Cardiac muscle cell (in vitro differentiated cells and primary cell): ENCODE measurements around the gene PAK4. TPM values are rescaled to one million over a fixed set of nuclear protein-coding genes. Genes with fewer than 3 reads are reported as not detected.
"Not testable (repeated sequence)": the region's sequence is repeated elsewhere in the genome, so short reads cannot be mapped to it uniquely, and the experiment has no call there.

ENCODE experiments used
- DNase-seq, 2 donors: peaks; one replicate each; pipeline versions ENCODE4 v3.0.0 to v3.0.0-alpha.2; 2010 to 2017; ENCODE audit warnings: low read depth in 1 of 2, low spot score in 1 of 2
- H3K27ac ChIP-seq: fragments of 200-600 bp; sonication (generic); 2 replicates; pipeline ENCODE4 v1.5.1; 2016
- H3K27me3 ChIP-seq: fragments of 200-600 bp; sonication (generic); 2 replicates; pipeline ENCODE4 v1.6.0; 2016; ENCODE audit warnings: control low read depth
- H3K36me3 ChIP-seq: fragments of 200-600 bp; sonication (generic); 2 replicates; pipeline ENCODE4 v1.5.1; 2016; ENCODE audit warnings: control low read depth
- H3K4me1 ChIP-seq: fragments of 200-600 bp; sonication (generic); 2 replicates; pipeline ENCODE4 v1.8.1; 2017; ENCODE audit warnings: low read depth, mild to moderate bottlenecking, mixed run types
- H3K4me3 ChIP-seq: fragments of 200-600 bp; sonication (generic); 2 replicates; pipeline ENCODE4 v1.5.1; 2016; ENCODE audit warnings: mild to moderate bottlenecking
- H3K9me3 ChIP-seq: fragments of 200-600 bp; sonication (generic); 2 replicates; pipeline ENCODE4 v1.5.1; 2017; ENCODE audit warnings: low read depth, mild to moderate bottlenecking, control low read depth
- polyA plus RNA-seq: library from polyadenylated mRNA; unstranded; fragments of >200 nt; fragmentation: Nextera tagmentation; extraction: Ambion mirVana; gene quantifications from 2 replicates; pipeline ENCODE4 v1.2.1, GENCODE V29; 2016
- total RNA-seq: library from RNA; depleted of rRNA; stranded (reverse); fragments of >200 nt; gene quantifications from 2 replicates; pipeline ENCODE4 v1.2.3, GENCODE V29; 2016
- TF ChIP-seq, protein P1 (sequence below): IDR thresholded peaks from 2 replicates; pipeline ENCODE4 v1.5.1; 2012; ENCODE audit warnings: low read depth, mild to moderate bottlenecking, low read length

PAK4 gene
- total and polyA plus RNA-seq, 2 experiments from 2014 or later, result 32.5 to 57.9 TPM

DNA sequence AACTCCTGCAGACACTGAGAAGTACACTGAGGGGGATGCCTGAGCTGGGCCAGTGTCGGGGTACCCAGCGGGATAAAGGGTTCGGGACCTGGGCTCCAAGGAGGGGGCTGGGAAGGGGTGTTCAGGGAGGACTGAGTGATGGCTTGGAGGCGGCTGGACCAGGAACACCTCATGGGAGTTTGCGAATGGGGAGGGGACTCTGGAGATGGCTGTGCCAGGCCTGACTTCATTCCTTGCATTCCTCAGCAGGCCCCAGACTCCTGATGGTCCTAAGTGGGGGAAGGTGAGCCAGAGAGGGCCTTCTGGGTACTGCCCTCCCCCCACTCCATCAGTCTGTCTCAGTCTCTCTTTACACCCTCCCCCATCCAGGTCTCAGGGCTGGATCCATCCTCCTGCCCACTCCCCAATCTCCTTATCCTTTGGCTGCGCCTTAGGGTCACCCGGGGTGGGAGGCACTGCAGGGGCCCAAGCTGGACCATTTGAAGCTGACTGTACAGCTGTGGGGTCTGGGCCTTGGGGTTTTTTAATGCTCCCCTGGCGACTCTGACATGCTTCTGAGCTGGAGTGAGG, 13.8 kb downstream of the PAK4 start:
- no peaks in the 10 kb centered on the region for H3K9me3 ChIP-seq
- H3K4me1 ChIP-seq, result peaks cover 35% of the 10 kb centered on the region
- no peaks in the 10 kb centered on the region for H3K27me3 ChIP-seq
- H3K4me3 ChIP-seq, result no peak overlapping the region
- no peaks in the 10 kb centered on the region for H3K36me3 ChIP-seq
- peak; percentile 18 to 74 for DNase-seq
- TF ChIP-seq, protein P1, sequence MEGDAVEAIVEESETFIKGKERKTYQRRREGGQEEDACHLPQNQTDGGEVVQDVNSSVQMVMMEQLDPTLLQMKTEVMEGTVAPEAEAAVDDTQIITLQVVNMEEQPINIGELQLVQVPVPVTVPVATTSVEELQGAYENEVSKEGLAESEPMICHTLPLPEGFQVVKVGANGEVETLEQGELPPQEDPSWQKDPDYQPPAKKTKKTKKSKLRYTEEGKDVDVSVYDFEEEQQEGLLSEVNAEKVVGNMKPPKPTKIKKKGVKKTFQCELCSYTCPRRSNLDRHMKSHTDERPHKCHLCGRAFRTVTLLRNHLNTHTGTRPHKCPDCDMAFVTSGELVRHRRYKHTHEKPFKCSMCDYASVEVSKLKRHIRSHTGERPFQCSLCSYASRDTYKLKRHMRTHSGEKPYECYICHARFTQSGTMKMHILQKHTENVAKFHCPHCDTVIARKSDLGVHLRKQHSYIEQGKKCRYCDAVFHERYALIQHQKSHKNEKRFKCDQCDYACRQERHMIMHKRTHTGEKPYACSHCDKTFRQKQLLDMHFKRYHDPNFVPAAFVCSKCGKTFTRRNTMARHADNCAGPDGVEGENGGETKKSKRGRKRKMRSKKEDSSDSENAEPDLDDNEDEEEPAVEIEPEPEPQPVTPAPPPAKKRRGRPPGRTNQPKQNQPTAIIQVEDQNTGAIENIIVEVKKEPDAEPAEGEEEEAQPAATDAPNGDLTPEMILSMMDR, result no peak
- peak overlapping the region; percentile 86 for H3K27ac ChIP-seq

DNA sequence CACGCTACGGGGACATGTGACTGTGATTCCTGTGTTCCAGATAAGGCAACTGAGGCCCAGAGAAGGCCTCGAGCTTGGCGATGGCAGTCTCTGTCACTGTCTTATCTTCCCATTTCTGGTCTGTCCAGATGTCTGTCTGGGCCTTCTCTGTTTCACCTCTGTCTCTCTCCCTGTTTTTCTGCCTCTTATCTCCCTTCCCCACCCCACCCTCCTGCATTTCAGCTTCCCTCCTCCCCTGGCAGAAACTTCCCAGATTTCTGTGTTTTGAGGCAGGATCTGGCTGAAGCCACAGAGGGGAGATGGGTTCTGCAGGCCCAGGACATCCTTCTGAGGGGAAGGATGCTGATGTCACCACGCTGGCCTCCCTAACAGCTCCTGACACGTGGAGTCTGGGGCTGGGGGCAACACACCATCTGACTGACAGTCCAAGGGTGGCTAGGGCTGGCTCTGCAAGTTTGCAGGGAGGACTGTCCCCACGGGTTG, 14.4 kb downstream of the PAK4 start:
- peak overlapping the region; percentile 86 for H3K27ac ChIP-seq
- H3K27me3 ChIP-seq, result no peaks in the 10 kb centered on the region
- H3K4me1 ChIP-seq, result peaks cover 38% of the 10 kb centered on the region
- H3K9me3 ChIP-seq, result no peaks in the 10 kb centered on the region
- TF ChIP-seq, protein P1, result no peak
- no peaks in the 10 kb centered on the region for H3K36me3 ChIP-seq
- H3K4me3 ChIP-seq, result no peak overlapping the region
- DNase-seq, result no peak

DNA sequence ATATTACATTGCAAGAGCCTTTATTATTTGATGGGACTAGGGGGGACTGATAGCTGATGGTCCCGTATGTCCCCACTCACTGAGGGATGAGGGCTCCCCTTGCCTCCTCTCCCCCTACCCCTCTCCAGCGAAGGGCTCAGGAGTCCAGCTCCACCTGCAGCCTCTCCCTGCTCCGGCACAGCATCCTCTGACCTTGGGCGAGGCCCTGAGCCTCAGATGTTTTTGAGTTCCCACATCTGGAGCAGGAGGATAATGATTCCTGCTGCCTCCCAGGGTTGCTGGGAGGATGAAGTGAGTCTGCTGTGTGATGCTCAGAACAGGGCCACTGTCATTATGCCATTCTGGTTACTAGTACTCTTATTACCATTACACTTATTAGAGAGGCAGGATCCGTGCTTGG, 15.0 kb downstream of the PAK4 start:
- H3K36me3 ChIP-seq, result no peaks in the 10 kb centered on the region
- no peaks in the 10 kb centered on the region for H3K27me3 ChIP-seq
- H3K4me1 ChIP-seq, result peaks cover 36% of the 10 kb centered on the region
- H3K9me3 ChIP-seq, result no peaks in the 10 kb centered on the region
- DNase-seq, result no peak
- H3K27ac ChIP-seq, result peak overlapping the region; percentile 86
- H3K4me3 ChIP-seq, result no peak overlapping the region
- TF ChIP-seq, protein P1, result no peak

DNA sequence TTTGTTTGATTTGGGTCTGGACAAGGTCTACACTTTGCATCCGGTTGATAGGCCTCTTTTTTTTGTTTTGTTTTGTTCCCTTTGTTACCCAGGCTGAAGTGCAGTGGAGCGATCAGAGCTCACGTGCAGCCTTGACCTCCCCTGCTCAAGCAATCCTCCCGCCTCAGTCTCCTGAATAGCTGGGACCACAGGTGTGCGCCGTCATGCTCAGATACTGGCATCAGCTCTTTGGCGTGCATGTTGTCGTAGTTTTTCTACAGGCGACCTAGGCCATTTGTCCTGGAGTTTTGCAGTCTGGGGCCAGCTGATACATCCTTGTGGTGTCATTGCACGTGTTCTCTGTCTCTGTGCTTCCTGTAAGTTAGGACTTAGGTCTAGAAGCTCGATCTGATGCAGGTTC, 16.3 kb downstream of the PAK4 start:
- H3K4me1 ChIP-seq, result peaks cover 38% of the 10 kb centered on the region
- no peak overlapping the region for H3K4me3 ChIP-seq
- TF ChIP-seq, protein P1, result no peak
- no peaks in the 10 kb centered on the region for H3K27me3 ChIP-seq
- H3K36me3 ChIP-seq, result no peaks in the 10 kb centered on the region
- H3K9me3 ChIP-seq, result no peaks in the 10 kb centered on the region
- H3K27ac ChIP-seq, result no peak overlapping the region
- DNase-seq, result no peak

DNA sequence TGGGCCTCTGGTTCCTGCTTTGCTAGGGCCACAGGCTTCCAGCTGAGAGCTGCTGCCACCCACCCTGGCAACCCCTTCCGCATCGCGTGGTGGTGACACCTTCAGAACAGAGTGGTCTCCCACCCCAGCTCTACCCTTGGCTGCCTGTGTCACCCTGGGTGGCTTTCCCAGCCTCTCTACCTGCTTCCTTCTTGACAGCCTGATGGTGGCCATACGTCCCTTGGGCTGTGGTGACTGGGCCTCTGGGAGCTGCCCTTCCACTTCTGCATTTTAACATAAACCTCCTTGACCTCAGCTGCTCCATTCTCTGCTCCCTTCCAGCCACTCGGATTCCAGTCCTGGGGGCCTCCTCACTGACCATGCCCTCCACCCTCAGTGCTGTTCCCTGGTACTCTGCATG, 17.0 kb downstream of the PAK4 start:
- no peaks in the 10 kb centered on the region for H3K9me3 ChIP-seq
- no peak overlapping the region for H3K4me3 ChIP-seq
- peaks cover 38% of the 10 kb centered on the region for H3K4me1 ChIP-seq
- H3K27ac ChIP-seq, result no peak overlapping the region
- no peaks in the 10 kb centered on the region for H3K27me3 ChIP-seq
- TF ChIP-seq, protein P1, result no peak
- DNase-seq, result no peak
- no peaks in the 10 kb centered on the region for H3K36me3 ChIP-seq

DNA sequence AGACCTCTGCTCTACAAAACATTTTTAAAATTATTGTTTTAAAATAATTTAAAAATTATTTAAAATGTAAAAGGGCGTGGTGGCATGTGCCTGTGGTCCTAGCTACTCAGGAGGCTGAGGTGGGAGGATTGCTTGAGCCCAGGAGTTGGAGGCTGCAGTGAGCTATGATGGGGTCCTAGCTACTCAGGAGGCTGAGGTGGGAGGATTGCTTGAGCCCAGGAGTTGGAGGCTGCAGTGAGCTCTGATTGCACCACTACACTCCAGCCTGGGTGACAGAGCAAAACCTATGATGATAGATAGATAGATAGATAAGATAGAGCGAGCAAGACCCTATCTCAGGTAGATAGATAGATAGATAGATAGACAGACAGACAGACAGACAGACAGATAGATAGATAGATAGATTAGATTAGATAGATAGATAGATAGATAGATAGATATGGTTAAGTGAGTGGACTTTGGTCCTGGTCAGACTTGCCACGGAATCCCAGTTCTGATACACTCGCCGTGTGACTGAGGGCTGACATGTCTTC, 18.2 kb downstream of the PAK4 start:
- not testable (repeated sequence) for H3K27me3 ChIP-seq, H3K9me3 ChIP-seq, DNase-seq, H3K4me3 ChIP-seq, H3K36me3 ChIP-seq
- Histone ChIP-seq H3K4me1 (peaks cover 36% of the 10 kb centered on the region), H3K27ac (peak overlapping the region; percentile 76)
